ENCODE results near the gene TSPYL4. TPM values are rescaled to one million over a fixed set of nuclear protein-coding genes. Genes with fewer than 3 reads are reported as not detected.
A peak's percentile ranks its signal among the peaks of the same experiment; 100 is the strongest.

TSPYL4 gene
- total and polyA plus RNA-seq, 2 donors (not counting 3 experiments of a cell fraction or from before 2014, with no cell fraction given) = 24.5 to 43.1 TPM

GRCh38 chr6:116255246-116255800, 1.4 kb upstream of the TSPYL4 start:
- Histone ChIP-seq H2AFZ (ENCODE audit: low read depth, low read length) (peak overlapping the region; percentile 42), H3K4me2 (ENCODE audit: insufficient read depth, low read length) (peak overlapping the region; percentile 99)
- dilution Hi-C loops (cut with MboI; ENCODE audit: extremely low pct_ligation_motif_present, low sequenced_read_pairs) = no loop called here

More at GRCh38 chr6:116255246-116255800, 1.4 kb upstream of the TSPYL4 start:
- peak overlapping the region; percentile 100 for H3K9ac ChIP-seq (replicated peaks; ENCODE audit: extremely low read depth, insufficient read depth, low read length)
- FAIRE-seq = peak; percentile 73
- no peaks in the 10 kb centered on the region for H3K36me3 ChIP-seq (ENCODE audit: control insufficient read depth in 2 of 2, extremely low read depth in 1 of 2, insufficient read depth in 2 of 2, low read length in 2 of 2)
- H3K9me3 ChIP-seq (replicated peaks; ENCODE audit: control insufficient read depth, insufficient read depth, low read length) = no peaks in the 10 kb centered on the region
- peak overlapping the region in 1 of 3 experiments; percentile 95 for H3K4me3 ChIP-seq (replicated peaks in 1 of 3; ENCODE audit: insufficient read depth in 1 of 3, low read depth in 1 of 3, low read length in 3 of 3)
- no peaks in the 10 kb centered on the region for H3K27me3 ChIP-seq (ENCODE audit: control insufficient read depth in 2 of 2, insufficient read depth in 2 of 2, low read length in 2 of 2)
- H4K20me1 ChIP-seq (replicated peaks; ENCODE audit: control insufficient read depth, extremely low read depth, insufficient read depth, low read length) = no peaks in the 10 kb centered on the region
- peaks cover 42% of the 10 kb centered on the region for H3K4me1 ChIP-seq (ENCODE audit: control insufficient read depth, extremely low read depth, insufficient read depth, low read length)
- peak overlapping the region; percentile 98 for H3K27ac ChIP-seq (ENCODE audit: insufficient read depth, low read depth, low read length)
- intact Hi-C loops (cut with micrococcal nuclease) = no loop called here
- POLR2A ChIA-PET = interaction anchor here (1.7 kb wide), 1 partner anchor 13 kb away, joined by 8 read pairs; no protein-coding TSS in a partner anchor
- H3K79me2 ChIP-seq (ENCODE audit: control insufficient read depth, insufficient read depth, low read length) = peaks cover 27% of the 10 kb centered on the region
- no peaks in the 10 kb centered on the region for H3K9me1 ChIP-seq (replicated peaks; ENCODE audit: control insufficient read depth, extremely low read depth, insufficient read depth, low read length)
- DNase-seq (ENCODE audit: low read depth, low spot score) = peak; percentile 61
- no peak for TF ChIP-seq GATA2 (IDR thresholded peaks at IDR 0.05; ENCODE audit: insufficient read depth, insufficient read length, low read depth, low read length)
- TF ChIP-seq POLR2AphosphoS5 (IDR thresholded peaks at IDR 0.05; ENCODE audit: insufficient read depth, low read depth, low read length) = no peak
- TF ChIP-seq JUN (IDR thresholded peaks at IDR 0.05; ENCODE audit: borderline replicate concordance, insufficient read depth, insufficient read length, low read depth) = no peak
- no peak for TF ChIP-seq EZH2 (IDR thresholded peaks at IDR 0.05; ENCODE audit: borderline replicate concordance, low read depth, low read length, severe bottlenecking)
- TF ChIP-seq CTCF (IDR thresholded peaks at IDR 0.05; ENCODE audit: extremely low read depth in 1 of 2, insufficient read depth in 1 of 2, low read depth in 1 of 2, low read length in 2 of 2) = no peak
- TF ChIP-seq FOS (IDR thresholded peaks at IDR 0.05; ENCODE audit: borderline replicate concordance, insufficient read depth, low read length) = no peak
- no peak for TF ChIP-seq MAX (IDR thresholded peaks at IDR 0.05; ENCODE audit: insufficient read depth, insufficient read length)
- no peak for TF ChIP-seq MYC (IDR thresholded peaks at IDR 0.05; ENCODE audit: low read depth, low read length)
- no peak for TF ChIP-seq POLR2A (IDR thresholded peaks at IDR 0.05; ENCODE audit: low read depth, low read length)
- CTCF ChIA-PET = interaction anchor here (0.6 to 10.1 kb wide), 4 partner anchors 14 to 306 kb away, joined by 3 to 90 read pairs (median 20); no protein-coding TSS in a partner anchor
- no TSS peak for BruUV-seq (replicated peaks)

Data from endothelial cell of umbilical vein (primary cell).